T1000 (cell line): ENCODE data around the gene OR4Q3.
"Not testable (repeated sequence)": the region's sequence is repeated elsewhere in the genome, so short reads cannot be mapped to it uniquely, and the experiment has no call there.

ENCODE experiments used
- DNase-seq: peaks from one replicate; lab custom pipeline; 2025; ENCODE audit warnings: mixed read lengths; lab: John Stamatoyannopoulos, UW

OR4Q3 gene

DNA sequence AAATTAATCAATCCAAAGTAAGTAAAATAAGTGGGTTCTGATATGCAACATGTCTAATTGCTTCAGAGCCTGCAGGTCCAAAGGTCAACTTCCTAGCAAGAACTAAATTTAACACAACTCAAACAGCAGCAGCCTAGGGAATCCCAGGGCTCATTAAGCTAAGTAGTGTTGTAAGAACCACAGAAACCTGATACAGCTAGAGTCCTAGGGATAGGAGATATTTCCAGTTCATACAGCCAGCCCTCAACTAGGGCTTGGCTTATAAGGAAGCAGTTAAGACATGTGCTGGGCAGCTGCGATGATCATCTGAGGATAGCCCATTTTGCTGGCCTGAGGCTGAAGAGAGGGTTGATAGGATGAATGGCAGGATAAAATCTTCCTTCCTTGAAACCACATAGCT, at the start of gene OR4Q3:
TSS of gene OR4Q3 (plus strand) at position 316 of the 400 bp plus-strand sequence.
- no peak for DNase-seq

DNA sequence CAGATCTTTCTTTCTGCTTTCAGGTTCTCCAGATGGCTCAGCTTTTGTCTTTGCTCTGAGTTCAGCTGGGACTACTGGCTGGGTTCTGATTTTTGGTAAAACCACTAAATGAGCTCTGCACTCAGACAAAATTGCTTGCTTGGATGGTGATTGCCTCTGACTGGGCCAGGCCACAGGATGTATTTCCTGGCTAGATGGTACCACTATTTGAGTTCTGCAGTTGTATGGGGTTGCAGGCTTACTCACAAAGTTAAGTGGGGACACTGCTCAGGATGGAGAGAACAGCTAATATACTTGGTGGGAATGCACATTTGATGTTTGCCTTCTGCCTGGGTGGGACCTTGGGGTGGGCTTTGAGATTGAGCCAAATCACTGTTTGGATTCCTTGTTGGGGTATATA, 14.0 kb upstream of the OR4Q3 start:
- no peak for DNase-seq

DNA sequence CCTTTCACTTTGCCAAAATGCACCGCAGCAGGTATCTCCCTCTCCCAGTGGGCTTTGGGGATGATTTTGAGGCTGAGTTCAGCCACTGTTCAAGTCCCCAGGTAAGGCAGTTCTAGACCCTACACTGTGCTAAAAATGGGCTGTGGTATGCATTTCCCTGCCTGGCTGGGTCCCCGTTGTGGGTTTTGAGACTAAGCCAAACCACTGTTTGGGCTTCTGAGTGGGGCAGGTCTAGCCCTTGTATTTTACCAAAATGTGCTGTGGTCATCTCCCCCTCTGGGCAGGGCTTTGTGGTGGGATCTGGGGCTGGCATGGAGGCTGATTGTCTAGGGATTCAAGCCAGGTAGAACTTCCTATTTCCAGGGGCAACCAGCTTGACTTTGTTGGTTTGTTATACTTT, 13.6 kb upstream of the OR4Q3 start:
- no peak for DNase-seq

DNA sequence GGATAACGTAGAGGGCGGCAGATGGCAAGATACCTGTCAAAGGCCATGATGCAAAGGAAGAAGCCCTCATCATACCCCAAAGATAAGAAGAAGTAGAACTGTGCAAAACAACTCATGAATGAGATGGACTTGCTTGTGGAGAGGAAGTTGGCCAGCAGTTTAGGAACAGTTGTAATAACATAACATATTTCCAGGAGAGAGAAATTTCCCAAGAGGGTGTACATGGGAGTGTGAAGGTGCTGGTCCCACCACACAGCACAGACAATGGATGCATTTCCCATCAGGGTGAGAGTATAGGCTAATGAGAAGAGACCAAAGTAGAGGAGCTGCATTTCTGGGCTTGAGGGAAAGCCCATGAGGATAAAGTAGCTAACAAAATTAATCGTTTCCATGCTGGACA, 9.5 kb upstream of the OR4Q3 start:
- not testable (repeated sequence) for DNase-seq

DNA sequence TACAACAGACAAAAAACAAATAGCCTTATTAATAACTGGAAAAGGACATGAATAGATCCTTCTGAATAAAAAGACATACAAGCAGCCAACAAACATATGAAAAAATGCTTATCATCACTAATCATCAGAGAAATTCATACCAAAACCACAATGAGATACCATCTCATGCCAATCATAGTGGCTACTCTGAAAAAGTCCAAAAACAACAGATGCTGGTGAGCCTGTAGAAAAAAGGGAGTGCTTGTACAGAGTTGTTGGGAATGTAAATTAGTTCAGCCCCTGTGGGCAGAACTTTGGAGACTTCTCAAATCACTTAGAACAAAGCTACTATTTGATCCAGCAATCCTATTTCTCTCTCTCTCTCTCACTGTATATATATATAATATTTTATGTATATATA, 8.9 kb downstream of the OR4Q3 start:
- not testable (repeated sequence) for DNase-seq

DNA sequence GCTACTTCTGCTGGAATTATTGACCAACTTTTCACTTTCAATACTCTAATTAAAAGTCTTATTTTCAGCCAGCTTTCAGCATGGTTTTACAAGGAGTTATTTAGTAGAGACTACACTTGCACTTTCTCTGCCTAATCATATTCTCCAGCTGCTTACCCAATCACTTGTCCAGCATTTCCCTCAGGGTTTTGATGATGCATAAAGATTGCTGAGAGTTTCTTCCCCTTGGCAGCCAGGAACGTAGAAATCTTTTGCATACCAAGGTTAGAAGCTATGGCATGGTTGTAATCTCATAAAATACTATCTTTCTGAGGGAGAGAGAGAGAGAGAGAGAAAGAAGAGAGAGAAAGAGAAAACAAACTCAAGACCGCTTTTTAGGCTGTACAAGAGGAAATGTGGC, 10.8 kb downstream of the OR4Q3 start:
- DNase-seq: peak; percentile 4

DNA sequence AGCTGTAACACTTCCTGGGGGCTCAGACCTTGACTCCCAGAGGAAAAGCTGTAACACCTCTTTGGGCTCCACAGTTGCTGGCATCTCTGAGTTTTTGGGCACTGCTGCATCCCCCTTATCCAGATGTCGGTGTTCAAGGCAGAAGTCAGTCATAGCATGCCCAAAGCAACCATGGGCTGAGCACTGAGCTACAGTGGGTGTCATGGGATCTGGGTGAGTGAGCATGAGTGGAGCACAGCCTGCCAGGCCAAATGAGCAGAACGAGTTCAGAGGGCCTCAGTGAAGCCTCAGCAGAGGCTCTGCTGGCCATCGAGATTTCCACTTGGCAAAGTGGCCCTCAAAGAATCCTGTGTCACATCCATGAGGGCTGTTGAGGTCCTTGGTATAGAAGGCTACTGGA, 28.1 kb downstream of the OR4Q3 start:
- not testable (repeated sequence) for DNase-seq

DNA sequence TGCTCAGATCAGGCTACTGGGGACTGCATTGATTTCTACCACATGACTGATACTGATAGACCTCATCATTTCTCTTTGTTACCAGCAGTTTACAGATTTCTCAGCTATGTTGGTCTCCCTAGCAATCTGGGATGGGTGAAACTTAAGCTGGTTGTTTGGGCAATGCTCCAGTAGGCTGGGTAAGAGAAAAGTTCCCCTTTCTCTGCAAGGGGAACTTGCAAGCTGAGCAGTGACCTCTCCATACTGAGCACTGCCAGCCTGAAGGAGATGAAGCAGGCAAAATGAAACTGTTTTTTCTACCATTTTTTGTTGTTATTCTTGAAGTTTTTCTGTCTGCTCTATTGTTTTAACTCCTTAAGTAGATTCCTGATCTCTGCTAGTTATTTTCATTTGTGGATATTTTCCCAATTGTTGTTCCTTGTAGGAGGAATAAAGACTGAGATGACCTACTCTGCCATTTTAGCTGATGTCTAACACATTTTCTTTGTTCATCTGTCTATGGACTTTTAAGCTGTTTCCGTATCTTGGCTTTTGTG, 28.6 kb downstream of the OR4Q3 start:
- DNase-seq: no peak

DNA sequence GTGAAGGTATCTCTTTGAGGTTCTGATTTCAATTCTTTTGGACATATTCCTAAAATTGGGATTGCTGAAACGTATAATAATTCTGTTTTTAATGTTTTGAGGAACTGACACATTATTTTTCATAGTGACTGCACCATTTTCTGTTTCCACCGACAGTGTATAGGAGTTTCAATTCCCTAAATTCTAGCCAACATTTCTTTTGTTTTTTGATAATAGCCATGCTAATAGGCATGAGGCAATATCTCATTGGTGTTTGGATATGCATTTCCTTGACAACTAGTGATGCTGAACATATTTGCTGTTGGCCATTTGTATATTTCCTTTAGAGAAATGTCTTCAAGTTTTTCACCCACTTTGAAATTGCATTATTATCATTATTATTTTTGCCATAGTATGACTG, 29.1 kb downstream of the OR4Q3 start:
- DNase-seq: not testable (repeated sequence)

DNA sequence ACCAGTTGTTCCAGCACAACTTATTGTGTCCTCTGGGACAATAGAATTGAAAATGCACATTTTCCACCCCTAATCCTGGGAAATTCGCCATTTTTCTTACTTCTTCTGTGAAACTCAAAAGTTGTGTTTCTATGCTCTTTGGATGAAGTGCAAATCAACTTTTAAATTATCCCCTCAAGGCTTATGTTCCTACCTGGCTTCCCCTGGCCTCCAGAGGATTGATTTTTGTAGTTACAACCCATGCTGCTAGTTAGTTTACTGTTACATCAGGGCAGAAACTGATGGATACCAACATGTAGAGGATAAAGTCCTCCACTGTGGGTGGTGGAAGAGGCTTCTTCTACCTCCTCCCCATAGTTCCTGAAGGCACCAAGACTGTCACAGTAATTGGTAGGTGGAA, 29.8 kb downstream of the OR4Q3 start, which contains the start of gene OR4M1:
TSS of gene OR4M1 (plus strand) at position 301 of the 400 bp plus-strand sequence. CDS start 6,819 bp downstream, outside the sequence.
- DNase-seq: not testable (repeated sequence)

DNA sequence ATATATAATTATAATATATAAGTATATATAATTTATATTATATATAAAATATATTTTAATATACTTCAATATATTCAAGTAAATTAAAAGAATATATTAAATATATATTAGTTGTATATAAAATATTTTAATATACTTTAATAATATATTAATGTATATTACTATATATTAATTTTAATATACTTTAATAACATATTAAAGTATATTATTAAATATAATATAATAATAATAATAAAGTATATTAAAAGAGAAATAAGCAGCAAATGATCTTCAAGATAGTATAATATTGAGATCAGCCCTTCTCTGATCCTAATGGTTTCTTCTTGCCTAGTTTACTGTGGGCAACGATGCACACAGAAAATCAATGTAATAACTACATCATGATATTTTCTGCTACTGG, 32.2 kb downstream of the OR4Q3 start:
- DNase-seq: no peak

DNA sequence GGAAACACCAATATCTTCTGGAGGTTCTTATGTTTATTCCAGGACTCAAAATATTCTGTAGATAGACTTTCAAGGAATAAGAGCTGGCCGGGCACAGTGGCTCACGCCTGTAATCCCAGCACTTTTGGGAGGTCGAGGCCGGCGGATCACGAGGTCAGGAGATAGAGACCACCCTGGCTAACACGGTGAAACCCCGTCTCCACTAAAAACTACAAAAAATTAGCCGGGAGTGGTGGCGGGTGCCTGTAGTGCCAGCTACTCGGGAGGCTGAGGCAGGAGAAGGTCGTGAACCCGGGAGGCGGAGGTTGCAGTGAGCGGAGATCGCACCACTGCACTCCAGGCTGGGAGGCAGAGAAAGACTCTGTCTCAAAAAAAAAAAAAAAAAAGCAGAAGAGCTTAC, 42.5 kb downstream of the OR4Q3 start:
- DNase-seq: not testable (repeated sequence)

DNA sequence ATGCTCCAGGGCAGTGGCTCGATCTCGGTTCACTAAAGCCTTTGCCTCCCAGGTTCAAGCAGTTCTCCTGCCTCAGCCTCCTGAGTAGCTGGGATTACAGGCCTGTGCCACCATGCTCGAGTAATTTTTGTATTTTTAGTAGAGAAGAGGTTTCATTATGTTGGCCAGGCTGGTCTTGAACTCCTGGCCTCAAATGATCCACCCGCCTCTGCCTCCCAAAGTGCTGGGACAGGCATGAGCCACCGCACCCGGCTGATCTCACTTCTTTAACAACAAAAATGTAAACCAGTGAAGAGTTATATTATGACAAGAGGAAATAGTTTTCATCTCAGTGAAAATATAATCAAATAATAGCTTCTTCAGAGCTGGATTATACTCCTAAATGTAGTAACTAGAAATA, 43.9 kb downstream of the OR4Q3 start:
- not testable (repeated sequence) for DNase-seq

DNA sequence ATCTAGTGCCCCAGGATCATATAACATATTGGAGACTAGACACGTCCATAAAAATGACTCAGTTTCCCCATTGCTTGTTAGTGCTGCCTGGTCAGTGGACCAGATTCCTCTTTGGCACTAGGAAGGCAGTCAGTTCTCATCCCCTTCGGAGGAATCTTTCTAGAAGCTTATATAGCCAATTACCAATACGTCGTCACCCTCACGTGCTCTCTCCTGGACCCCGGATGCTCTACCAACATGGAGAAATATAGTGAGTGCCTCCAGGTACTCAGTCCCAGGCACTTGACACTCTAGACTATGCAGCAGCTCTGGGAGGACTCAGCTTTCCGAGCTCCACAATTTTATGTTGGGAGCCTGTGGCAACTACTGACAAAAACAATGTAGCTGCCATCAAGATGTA, 44.8 kb downstream of the OR4Q3 start:
- DNase-seq: not testable (repeated sequence)

DNA sequence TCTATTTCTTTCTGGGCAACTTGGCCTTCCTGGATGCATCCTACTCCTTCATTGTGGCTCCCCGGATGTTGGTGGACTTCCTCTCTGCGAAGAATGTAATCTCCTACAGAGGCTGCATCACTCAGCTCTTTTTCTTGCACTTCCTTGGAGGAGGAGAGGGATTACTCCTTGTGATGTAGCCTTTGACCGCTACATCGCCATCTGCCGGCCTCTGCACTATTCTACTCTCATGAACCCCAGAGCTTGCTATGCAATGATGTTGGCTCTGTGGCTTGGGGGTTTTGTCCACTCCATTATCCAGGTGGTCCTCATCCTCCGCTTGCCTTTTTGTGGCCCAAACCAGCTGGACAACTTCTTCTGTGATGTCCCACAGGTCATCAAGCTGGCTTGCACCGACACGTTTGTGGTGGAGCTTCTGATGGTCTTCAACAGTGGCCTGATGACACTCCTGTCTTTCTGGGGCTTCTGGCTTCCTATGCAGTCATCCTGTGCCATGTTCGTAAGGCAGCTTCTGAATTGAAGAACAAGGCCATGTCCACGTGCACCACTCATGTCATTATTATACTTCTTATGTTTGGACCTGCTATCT, 53.2 kb downstream of the OR4Q3 start:
- not testable (repeated sequence) for DNase-seq
